ENCODE measurements around the gene RPS26.
"Not testable (repeated sequence)": the region's sequence is repeated elsewhere in the genome, so short reads cannot be mapped to it uniquely, and the experiment has no call there.

RPS26 gene

GRCh38 chr12:56042843-56043242 is 1.1 kb downstream of the RPS26 start:
- peak overlapping the region; percentile 100 for H3K9ac ChIP-seq (ENCODE audit: insufficient read length, low read depth)
- peak overlapping the region; percentile 96 for H3K4me3 ChIP-seq (ENCODE audit: insufficient read length, low read depth)
- peaks cover 4% of the 10 kb centered on the region for H3K4me1 ChIP-seq (ENCODE audit: insufficient read depth, insufficient read length)
- H3K36me3 ChIP-seq (ENCODE audit: insufficient read depth, insufficient read length, low read length), result peaks cover 37% of the 10 kb centered on the region
- TF ChIP-seq ZNF274 (IDR thresholded peaks at IDR 0.05; ENCODE audit: low read depth, low read length), result no peak
- no peak for TF ChIP-seq SUZ12 (IDR thresholded peaks at IDR 0.05; ENCODE audit: extremely low read depth, insufficient read depth, insufficient read length)
- TF ChIP-seq YY1 (IDR thresholded peaks at IDR 0.05; ENCODE audit: insufficient read depth, insufficient read length), result no peak
- DNase-seq (ENCODE audit: low read depth, low spot score), result no peak
- no peaks in the 10 kb centered on the region for H3K9me3 ChIP-seq (ENCODE audit: insufficient read depth, low read length)
- no peaks in the 10 kb centered on the region for H3K27me3 ChIP-seq (ENCODE audit: insufficient read depth, insufficient read length)

DNA sequence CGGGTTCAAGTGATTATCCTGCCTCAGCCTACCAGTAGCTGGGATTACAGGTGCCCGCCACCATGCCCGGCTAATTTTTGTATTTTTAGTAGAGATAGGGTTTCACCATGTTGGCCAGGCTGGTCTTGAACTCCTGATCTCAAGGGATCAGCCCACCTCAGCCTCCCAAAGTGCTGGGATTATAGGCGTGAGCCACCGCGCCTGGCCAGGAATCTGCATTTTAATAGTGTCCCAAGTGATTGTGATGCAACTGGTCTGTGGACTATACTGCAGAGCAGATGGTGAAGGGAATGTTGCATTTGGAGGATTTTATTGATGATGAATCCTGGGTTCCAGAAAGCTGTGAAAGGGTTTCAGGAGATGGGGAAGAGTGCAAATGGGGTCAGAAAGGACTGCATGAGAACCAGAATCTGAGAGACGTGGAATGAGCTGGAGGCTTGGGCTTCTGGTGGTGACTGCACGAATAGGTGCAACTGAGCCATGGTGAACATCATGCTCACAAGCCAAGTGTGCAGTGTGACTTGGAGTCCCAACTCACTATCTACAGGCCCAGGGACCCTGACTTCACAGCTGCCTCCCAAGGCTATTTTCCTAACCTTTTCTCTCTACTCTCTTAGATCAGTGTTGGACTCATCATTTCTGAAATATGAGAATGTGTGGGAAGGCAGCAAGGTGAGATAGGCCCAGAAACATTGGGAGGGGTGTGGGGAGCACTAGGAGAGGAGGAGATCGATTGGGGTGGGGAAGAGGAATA is 4.5 kb downstream of the RPS26 start:
- Histone ChIP-seq H3K4me1 (ENCODE audit: insufficient read depth, insufficient read length) (peaks cover 4% of the 10 kb centered on the region), H3K36me3 (ENCODE audit: insufficient read depth, insufficient read length, low read length) (peaks cover 37% of the 10 kb centered on the region), H3K9me3 (ENCODE audit: insufficient read depth, low read length) (no peaks in the 10 kb centered on the region), H3K9ac (ENCODE audit: insufficient read length, low read depth) (peak overlapping the region; percentile 26), H3K4me3 (ENCODE audit: insufficient read length, low read depth) (no peak overlapping the region), H3K27me3 (ENCODE audit: insufficient read depth, insufficient read length) (no peaks in the 10 kb centered on the region)
- TF ChIP-seq SUZ12 (IDR thresholded peaks at IDR 0.05; ENCODE audit: extremely low read depth, insufficient read depth, insufficient read length) (no peak), ZNF274 (IDR thresholded peaks at IDR 0.05; ENCODE audit: low read depth, low read length) (no peak), YY1 (IDR thresholded peaks at IDR 0.05; ENCODE audit: insufficient read depth, insufficient read length) (no peak)
- DNase-seq (ENCODE audit: low read depth, low spot score), result no peak

GRCh38 chr12:56053407-56053893 is 11.7 kb downstream of the RPS26 start:
- no peak for DNase-seq (ENCODE audit: low read depth, low spot score)

DNA sequence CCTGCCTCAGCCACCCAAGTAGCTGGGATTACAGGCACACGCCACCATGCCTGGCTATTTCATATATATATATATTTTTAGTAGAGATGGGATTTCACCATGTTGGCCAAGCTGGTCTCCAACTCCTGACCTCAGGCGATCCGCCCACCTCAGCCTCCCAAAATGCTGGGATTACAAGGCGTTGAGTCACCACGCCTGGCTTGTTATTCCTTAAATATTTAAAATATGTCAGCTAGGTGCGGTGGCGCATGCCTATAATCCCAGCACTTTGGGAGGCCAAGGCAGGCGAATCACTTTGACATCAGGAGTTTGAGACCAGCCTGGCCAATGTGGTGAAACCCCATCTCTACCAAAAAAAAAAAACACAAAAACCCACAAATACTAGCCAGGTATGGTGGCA is 18.2 kb downstream of the RPS26 start:
- H3K36me3 ChIP-seq (ENCODE audit: insufficient read depth, insufficient read length, low read length); H3K27me3 ChIP-seq (ENCODE audit: insufficient read depth, insufficient read length); DNase-seq (ENCODE audit: low read depth, low spot score); H3K9ac ChIP-seq (ENCODE audit: insufficient read length, low read depth); H3K9me3 ChIP-seq (ENCODE audit: insufficient read depth, low read length); H3K4me1 ChIP-seq (ENCODE audit: insufficient read depth, insufficient read length); H3K4me3 ChIP-seq (ENCODE audit: insufficient read length, low read depth): not testable (repeated sequence)

More at GRCh38 chr12:56053407-56053893, 11.7 kb downstream of the RPS26 start:
- TF ChIP-seq SUZ12 (IDR thresholded peaks at IDR 0.05; ENCODE audit: extremely low read depth, insufficient read depth, insufficient read length) (no peak), ZNF274 (IDR thresholded peaks at IDR 0.05; ENCODE audit: low read depth, low read length) (no peak), YY1 (IDR thresholded peaks at IDR 0.05; ENCODE audit: insufficient read depth, insufficient read length) (no peak)
- Histone ChIP-seq H3K9ac (ENCODE audit: insufficient read length, low read depth) (no peak overlapping the region), H3K4me3 (ENCODE audit: insufficient read length, low read depth) (no peak overlapping the region), H3K4me1 (ENCODE audit: insufficient read depth, insufficient read length) (no peaks in the 10 kb centered on the region), H3K27me3 (ENCODE audit: insufficient read depth, insufficient read length) (no peaks in the 10 kb centered on the region), H3K36me3 (ENCODE audit: insufficient read depth, insufficient read length, low read length) (no peaks in the 10 kb centered on the region), H3K9me3 (ENCODE audit: insufficient read depth, low read length) (no peaks in the 10 kb centered on the region)

- TF ChIP-seq ZNF274 (IDR thresholded peaks at IDR 0.05; ENCODE audit: low read depth, low read length) (no peak), SUZ12 (IDR thresholded peaks at IDR 0.05; ENCODE audit: extremely low read depth, insufficient read depth, insufficient read length) (no peak), YY1 (IDR thresholded peaks at IDR 0.05; ENCODE audit: insufficient read depth, insufficient read length) (no peak)
- no peaks in the 10 kb centered on the region for H3K36me3 ChIP-seq (ENCODE audit: insufficient read depth, insufficient read length, low read length)
- H3K4me1 ChIP-seq (ENCODE audit: insufficient read depth, insufficient read length), result no peaks in the 10 kb centered on the region
- DNase-seq (ENCODE audit: low read depth, low spot score), result no peak
- H3K9ac ChIP-seq (ENCODE audit: insufficient read length, low read depth), result no peak overlapping the region
- no peaks in the 10 kb centered on the region for H3K27me3 ChIP-seq (ENCODE audit: insufficient read depth, insufficient read length)
- no peaks in the 10 kb centered on the region for H3K9me3 ChIP-seq (ENCODE audit: insufficient read depth, low read length)
- H3K4me3 ChIP-seq (ENCODE audit: insufficient read length, low read depth), result no peak overlapping the region
Measured at GRCh38 chr12:56061982-56062381, 20.3 kb downstream of the RPS26 start.

- Histone ChIP-seq H3K36me3 (ENCODE audit: insufficient read depth, insufficient read length, low read length) (no peaks in the 10 kb centered on the region), H3K4me3 (ENCODE audit: insufficient read length, low read depth) (no peak overlapping the region), H3K9me3 (ENCODE audit: insufficient read depth, low read length) (no peaks in the 10 kb centered on the region), H3K27me3 (ENCODE audit: insufficient read depth, insufficient read length) (no peaks in the 10 kb centered on the region), H3K9ac (ENCODE audit: insufficient read length, low read depth) (no peak overlapping the region), H3K4me1 (ENCODE audit: insufficient read depth, insufficient read length) (no peaks in the 10 kb centered on the region)
- no peak for TF ChIP-seq SUZ12 (IDR thresholded peaks at IDR 0.05; ENCODE audit: extremely low read depth, insufficient read depth, insufficient read length)
- TF ChIP-seq ZNF274 (IDR thresholded peaks at IDR 0.05; ENCODE audit: low read depth, low read length), result no peak
- TF ChIP-seq YY1 (IDR thresholded peaks at IDR 0.05; ENCODE audit: insufficient read depth, insufficient read length), result no peak
- DNase-seq (ENCODE audit: low read depth, low spot score), result no peak
Measured at GRCh38 chr12:56062996-56063395, 21.3 kb downstream of the RPS26 start.

GRCh38 chr12:56071648-56072047 is 29.9 kb downstream of the RPS26 start:
- Histone ChIP-seq H3K27me3 (ENCODE audit: insufficient read depth, insufficient read length) (no peaks in the 10 kb centered on the region), H3K4me3 (ENCODE audit: insufficient read length, low read depth) (no peak overlapping the region), H3K9ac (ENCODE audit: insufficient read length, low read depth) (no peak overlapping the region), H3K36me3 (ENCODE audit: insufficient read depth, insufficient read length, low read length) (no peaks in the 10 kb centered on the region), H3K4me1 (ENCODE audit: insufficient read depth, insufficient read length) (no peaks in the 10 kb centered on the region), H3K9me3 (ENCODE audit: insufficient read depth, low read length) (peaks cover under 1% of the 10 kb centered on the region; the same call in 1 of the 2 replicates)
- TF ChIP-seq YY1 (IDR thresholded peaks at IDR 0.05; ENCODE audit: insufficient read depth, insufficient read length), result no peak
- no peak for TF ChIP-seq SUZ12 (IDR thresholded peaks at IDR 0.05; ENCODE audit: extremely low read depth, insufficient read depth, insufficient read length)
- no peak for TF ChIP-seq ZNF274 (IDR thresholded peaks at IDR 0.05; ENCODE audit: low read depth, low read length)
- no peak for DNase-seq (ENCODE audit: low read depth, low spot score)
